Endothelial cell (in vitro differentiated cells): ENCODE measurements around the gene HSD11B2. TPM values are rescaled to one million over a fixed set of nuclear protein-coding genes. Genes with fewer than 3 reads are reported as not detected.

ENCODE experiments used
- DNase-seq: peaks from one replicate; pipeline ENCODE4 v3.0.0; 2021; ENCODE audit warnings: low spot score
- H3K27ac Mint-ChIP-seq: one replicate; pipeline ENCODE4 v1.8.0; 2021; ENCODE audit warnings: mixed read lengths, inconsistent platforms; ENCODE audit not compliant: unreplicated experiment
- H3K27me3 Mint-ChIP-seq: one replicate; pipeline ENCODE4 v1.8.0; 2021; ENCODE audit warnings: mild to moderate bottlenecking, moderate library complexity, mixed read lengths, inconsistent platforms; ENCODE audit not compliant: unreplicated experiment
- H3K36me3 Mint-ChIP-seq: one replicate; pipeline ENCODE4 v1.8.0; 2021; ENCODE audit warnings: mild to moderate bottlenecking, low read depth, mixed read lengths, inconsistent platforms; ENCODE audit not compliant: unreplicated experiment
- H3K4me1 Mint-ChIP-seq: one replicate; pipeline ENCODE4 v1.8.0; 2021; ENCODE audit warnings: mild to moderate bottlenecking, mixed read lengths, inconsistent platforms; ENCODE audit not compliant: unreplicated experiment
- H3K4me3 Mint-ChIP-seq: one replicate; pipeline ENCODE4 v1.8.0; 2021; ENCODE audit warnings: mild to moderate bottlenecking, mixed read lengths, inconsistent platforms; ENCODE audit not compliant: unreplicated experiment
- H3K9me3 Mint-ChIP-seq: one replicate; pipeline ENCODE4 v1.8.0; 2021; ENCODE audit warnings: mixed read lengths, inconsistent platforms; ENCODE audit not compliant: unreplicated experiment
- total RNA-seq: library from RNA; stranded (reverse); fragmentation: NEBNext Ultra II Directional; extraction: Animal tissue kit (Norgen Biotek cat#: 25700); gene quantifications from one replicate; pipeline ENCODE4 v1.2.1, GENCODE V29; 2021; ENCODE audit not compliant: unreplicated experiment
- TF ChIP-seq, protein P1 (sequence below): fragments of 200-600 bp; sonication (generic); IDR thresholded peaks from one replicate; pipeline ENCODE4 v1.5.0; 2021; ENCODE audit warnings: antibody characterized with exemption; ENCODE audit not compliant: unreplicated experiment

Gene HSD11B2
- total RNA-seq, 1 donor from 2014 or later, result 3.3 TPM

DNA sequence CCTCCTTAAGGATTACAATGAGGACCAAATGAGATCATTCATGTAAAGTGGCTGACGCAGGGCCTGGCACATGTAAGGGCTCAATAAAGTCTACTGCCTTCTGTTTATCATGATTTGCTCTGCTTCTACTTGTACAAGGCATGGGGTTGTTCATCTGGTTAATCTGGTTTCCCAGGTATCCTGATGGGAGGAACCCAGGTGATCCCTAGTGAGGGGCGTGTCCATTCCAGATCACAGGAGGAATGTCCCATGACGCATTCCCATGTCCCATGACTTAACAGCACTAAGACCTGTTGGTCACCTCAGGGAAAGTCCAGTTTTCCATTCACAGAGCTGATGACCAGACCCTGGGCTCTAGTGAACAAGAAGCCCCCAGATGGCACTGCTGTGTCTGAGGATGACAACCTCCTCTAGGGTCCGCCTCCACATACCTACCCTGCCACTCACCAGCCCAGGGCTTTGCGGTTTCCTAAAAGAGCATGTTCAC, 26.1 kb upstream of the HSD11B2 start:
- Mint-ChIP-seq H3K9me3 (no peaks in the 10 kb centered on the region), H3K4me3 (no peak overlapping the region), H3K27ac (no peak overlapping the region), H3K36me3 (peaks cover 9% of the 10 kb centered on the region), H3K4me1 (peaks cover 13% of the 10 kb centered on the region), H3K27me3 (peaks cover 6% of the 10 kb centered on the region)
- DNase-seq, result no peak
- TF ChIP-seq, protein P1, sequence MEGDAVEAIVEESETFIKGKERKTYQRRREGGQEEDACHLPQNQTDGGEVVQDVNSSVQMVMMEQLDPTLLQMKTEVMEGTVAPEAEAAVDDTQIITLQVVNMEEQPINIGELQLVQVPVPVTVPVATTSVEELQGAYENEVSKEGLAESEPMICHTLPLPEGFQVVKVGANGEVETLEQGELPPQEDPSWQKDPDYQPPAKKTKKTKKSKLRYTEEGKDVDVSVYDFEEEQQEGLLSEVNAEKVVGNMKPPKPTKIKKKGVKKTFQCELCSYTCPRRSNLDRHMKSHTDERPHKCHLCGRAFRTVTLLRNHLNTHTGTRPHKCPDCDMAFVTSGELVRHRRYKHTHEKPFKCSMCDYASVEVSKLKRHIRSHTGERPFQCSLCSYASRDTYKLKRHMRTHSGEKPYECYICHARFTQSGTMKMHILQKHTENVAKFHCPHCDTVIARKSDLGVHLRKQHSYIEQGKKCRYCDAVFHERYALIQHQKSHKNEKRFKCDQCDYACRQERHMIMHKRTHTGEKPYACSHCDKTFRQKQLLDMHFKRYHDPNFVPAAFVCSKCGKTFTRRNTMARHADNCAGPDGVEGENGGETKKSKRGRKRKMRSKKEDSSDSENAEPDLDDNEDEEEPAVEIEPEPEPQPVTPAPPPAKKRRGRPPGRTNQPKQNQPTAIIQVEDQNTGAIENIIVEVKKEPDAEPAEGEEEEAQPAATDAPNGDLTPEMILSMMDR, result no peak

DNA sequence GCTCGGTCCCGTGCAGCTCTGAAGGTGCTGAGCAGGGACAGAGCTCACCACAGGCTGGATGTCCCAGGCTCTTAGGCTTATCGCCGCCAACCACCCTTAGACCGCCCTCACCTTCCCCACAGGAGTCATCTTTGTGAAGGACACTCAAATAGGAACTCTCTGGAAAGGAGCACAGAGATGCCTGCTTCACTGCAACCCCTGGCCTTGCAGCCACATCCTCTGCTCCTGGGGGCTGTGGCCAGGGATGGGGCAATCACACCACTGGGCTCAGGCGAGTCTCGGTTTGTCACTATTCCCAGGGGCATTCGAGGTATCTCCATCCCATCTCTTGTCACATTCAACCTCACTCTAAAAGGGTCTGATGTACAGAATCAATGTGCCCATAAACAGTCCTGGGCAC, 25.6 kb upstream of the HSD11B2 start:
- TF ChIP-seq, protein P1, result no peak
- DNase-seq, result no peak
- H3K27me3 Mint-ChIP-seq, result peaks cover 6% of the 10 kb centered on the region
- H3K4me1 Mint-ChIP-seq, result peaks cover 13% of the 10 kb centered on the region
- H3K9me3 Mint-ChIP-seq, result no peaks in the 10 kb centered on the region
- no peak overlapping the region for H3K4me3 Mint-ChIP-seq
- H3K36me3 Mint-ChIP-seq, result peaks cover 9% of the 10 kb centered on the region
- no peak overlapping the region for H3K27ac Mint-ChIP-seq

DNA sequence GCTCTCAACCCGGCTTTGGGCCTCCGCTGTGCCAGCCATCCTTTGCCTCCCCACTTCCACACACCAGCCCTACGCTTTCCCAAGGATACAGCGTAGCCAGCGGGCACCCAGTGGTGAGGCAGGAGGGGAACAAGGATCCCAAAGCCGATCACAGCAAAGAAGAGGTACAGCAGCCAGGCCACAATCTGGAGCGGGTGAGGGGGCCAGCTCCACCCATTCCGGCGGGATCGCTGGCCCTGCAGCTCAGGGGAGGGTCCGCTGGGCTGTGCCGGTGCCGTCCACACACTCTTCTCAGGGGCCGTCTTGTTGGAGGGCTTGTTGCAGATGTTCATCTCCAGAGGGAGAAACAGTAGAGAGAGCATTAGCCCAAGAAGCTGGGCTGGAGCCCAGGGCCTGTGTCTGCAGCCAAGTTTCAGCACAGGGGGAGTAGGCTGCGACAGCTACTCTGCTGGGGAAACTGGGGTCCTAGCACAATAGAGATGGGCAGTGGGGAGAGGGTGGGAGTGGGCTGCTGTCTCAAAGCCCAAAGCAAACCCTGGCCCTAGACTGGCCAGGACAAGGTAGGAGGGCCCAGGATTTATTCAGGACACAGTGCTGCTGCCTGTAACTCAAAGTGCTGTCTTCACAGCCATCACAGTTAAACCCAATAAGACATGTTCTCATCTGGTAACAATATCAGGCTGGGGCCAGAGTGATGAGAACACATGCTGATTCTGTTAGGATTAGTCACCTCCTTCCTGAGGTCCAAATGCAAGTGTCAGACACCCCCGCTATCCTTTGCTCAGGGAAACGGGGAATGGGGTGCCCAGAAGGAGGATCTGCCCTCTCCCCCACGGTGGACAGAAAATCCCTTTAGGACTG, 24.6 kb upstream of the HSD11B2 start:
- Mint-ChIP-seq H3K27ac (no peak overlapping the region), H3K4me1 (peaks cover 13% of the 10 kb centered on the region), H3K9me3 (no peaks in the 10 kb centered on the region), H3K27me3 (peaks cover 6% of the 10 kb centered on the region), H3K36me3 (peaks cover 9% of the 10 kb centered on the region), H3K4me3 (no peak overlapping the region)
- DNase-seq, result no peak
- TF ChIP-seq, protein P1, result no peak

DNA sequence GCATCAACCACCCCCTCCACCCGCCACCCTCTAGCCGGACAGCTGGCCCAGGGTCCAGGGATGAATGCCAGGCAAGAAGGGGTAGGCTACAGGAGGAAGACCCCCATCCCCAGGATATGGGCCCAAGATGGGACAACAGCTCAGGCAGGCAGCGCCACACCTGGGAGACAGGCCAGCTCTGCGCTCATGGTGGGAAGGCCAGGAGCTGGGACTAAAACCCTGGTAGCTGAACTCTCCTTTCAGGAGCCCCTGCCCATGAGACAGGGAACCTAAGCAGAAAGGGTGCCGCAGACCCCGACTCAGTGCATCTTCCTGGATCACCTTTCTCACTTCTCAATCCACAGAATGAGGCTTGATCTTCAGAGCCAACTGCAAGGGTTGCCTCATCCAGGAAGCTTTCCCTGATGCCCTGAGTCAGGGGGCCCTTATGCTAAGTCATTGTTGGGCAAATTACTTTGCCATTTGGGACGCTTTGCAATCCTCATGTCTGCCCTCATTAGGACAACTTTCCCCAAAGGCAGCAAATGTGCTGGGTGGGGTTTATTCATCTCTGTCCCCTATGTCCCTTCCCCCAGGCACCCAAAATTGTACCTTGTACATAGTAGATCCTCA, 23.6 kb upstream of the HSD11B2 start:
- no peak overlapping the region for H3K27ac Mint-ChIP-seq
- TF ChIP-seq, protein P1, result no peak
- no peak overlapping the region for H3K4me3 Mint-ChIP-seq
- peaks cover 9% of the 10 kb centered on the region for H3K36me3 Mint-ChIP-seq
- no peak for DNase-seq
- H3K27me3 Mint-ChIP-seq, result peaks cover 6% of the 10 kb centered on the region
- H3K4me1 Mint-ChIP-seq, result peaks cover 13% of the 10 kb centered on the region
- H3K9me3 Mint-ChIP-seq, result no peaks in the 10 kb centered on the region
